OCI-LY7 (cell line): ENCODE data around the gene THTPA. TPM values are rescaled to one million over a fixed set of nuclear protein-coding genes. Genes with fewer than 3 reads are reported as not detected.

Source experiments
- BruUV-seq: library from RNA; stranded (reverse); fragments of 400-500 nt; replicated peaks from 2 replicates; lab custom pipeline; 2021; lab: Mats Ljungman, UMichigan
- CTCF ChIA-PET: fragments of 300-600 bp; sonication (Branson Sonifier 250); formaldehyde crosslinking; loops from one replicate; lab custom pipeline; 2022; ENCODE audit warnings: antibody characterized with exemption; ENCODE audit not compliant: unreplicated experiment; lab: Charles Lee
- POLR2A ChIA-PET: fragments of 300-600 bp; sonication (Branson Sonifier 250); formaldehyde crosslinking; loops from one replicate; lab custom pipeline; 2022; ENCODE audit warnings: antibody characterized with exemption; lab: Charles Lee
- DNase-seq: peaks from one replicate; pipeline ENCODE4 v3.0.0-alpha.2; 2015; ENCODE audit warnings: low spot score
- H2AFZ ChIP-seq: fragments of 200-600 bp; sonication (generic), shearing (Covaris generic); 2 replicates; pipeline ENCODE4 v1.6.1; 2014; ENCODE audit warnings: mild to moderate bottlenecking, antibody characterized with exemption, low read length, moderate library complexity
- H3K27ac ChIP-seq: fragments of 200-600 bp; sonication (generic); 2 replicates; pipeline ENCODE4 v1.5.1; 2014; ENCODE audit warnings: mixed run types, low read depth, mild to moderate bottlenecking, moderate library complexity, low read length, inconsistent platforms; ENCODE audit not compliant: poor library complexity, severe bottlenecking
- H3K36me3 ChIP-seq: fragments of 200-600 bp; sonication (generic); 2 replicates; pipeline ENCODE4 v1.6.1; 2014; ENCODE audit warnings: mild to moderate bottlenecking, antibody characterized with exemption, low read length, moderate library complexity, mixed read lengths; ENCODE audit not compliant: insufficient read depth
- H3K4me1 ChIP-seq: fragments of 200-600 bp; sonication (generic); 2 replicates; pipeline ENCODE4 v1.5.1; 2014; ENCODE audit warnings: mild to moderate bottlenecking, low read length; ENCODE audit not compliant: insufficient read depth, poor library complexity, severe bottlenecking
- H3K4me2 ChIP-seq: fragments of 200-600 bp; sonication (generic); 2 replicates; pipeline ENCODE4 v1.6.1; 2014; ENCODE audit warnings: mild to moderate bottlenecking, low read length
- H3K4me3 ChIP-seq: fragments of 200-600 bp; sonication (generic); 2 replicates; pipeline ENCODE4 v1.5.1; 2014; ENCODE audit warnings: mild to moderate bottlenecking, low read depth, low read length; ENCODE audit not compliant: poor library complexity, severe bottlenecking
- H3K79me2 ChIP-seq: fragments of 200-600 bp; sonication (generic); 2 replicates; pipeline ENCODE4 v1.6.1; 2016; ENCODE audit warnings: low read depth, mild to moderate bottlenecking, low read length, moderate library complexity, mixed read lengths; ENCODE audit not compliant: insufficient read depth
- H3K9me2 ChIP-seq: fragments of 200-600 bp; sonication (generic); 2 replicates; pipeline ENCODE4 v1.6.1; 2016; ENCODE audit warnings: mild to moderate bottlenecking, low read length, mixed read lengths; ENCODE audit not compliant: insufficient read depth
- H3K9me3 ChIP-seq: fragments of 200-600 bp; sonication (generic); 2 replicates; pipeline ENCODE4 v1.6.1; 2014; ENCODE audit warnings: mild to moderate bottlenecking, mixed run types, low read length, mixed read lengths
- H4K20me1 ChIP-seq: fragments of 200-600 bp; sonication (generic); 2 replicates; pipeline ENCODE4 v1.6.1; 2014; ENCODE audit warnings: mild to moderate bottlenecking, antibody characterized with exemption, low read length, moderate library complexity, mixed read lengths; ENCODE audit not compliant: insufficient read depth
- EZH2phosphoT487 ChIP-seq: fragments of 200-600 bp; sonication (generic); IDR thresholded peaks from 2 replicates; pipeline ENCODE4 v1.6.1; 2018; ENCODE audit warnings: low read depth, borderline replicate concordance, mild to moderate bottlenecking, mixed run types, antibody characterized with exemption, low read length, moderate library complexity, mixed read lengths
- intact Hi-C: fragments of 100-400 bp; cut with micrococcal nuclease; formaldehyde crosslinking; loops from one replicate; pipeline ENCODE4 v1.10.0; 2022; ENCODE audit not compliant: unreplicated experiment
- total RNA-seq, 2 experiments: library from RNA; depleted of rRNA in 1 of 2; stranded (reverse); fragments of >200 nt in 1 of 2; shearing (Covaris generic) in 1 of 2; gene quantifications; 2 replicates each; pipeline ENCODE4 v1.2.3, GENCODE V29; 2014 to 2022
- TF ChIP-seq, protein P1 (sequence below): fragments of 200-600 bp; sonication (generic); conservative IDR thresholded peaks from 2 replicates; pipeline ENCODE4 v1.5.1; 2014; ENCODE audit warnings: mild to moderate bottlenecking, antibody characterized with exemption, low read length, moderate library complexity, mixed read lengths

Gene THTPA
- total RNA-seq, 2 experiments from 2014 or later, result 15.4 to 28.6 TPM

DNA sequence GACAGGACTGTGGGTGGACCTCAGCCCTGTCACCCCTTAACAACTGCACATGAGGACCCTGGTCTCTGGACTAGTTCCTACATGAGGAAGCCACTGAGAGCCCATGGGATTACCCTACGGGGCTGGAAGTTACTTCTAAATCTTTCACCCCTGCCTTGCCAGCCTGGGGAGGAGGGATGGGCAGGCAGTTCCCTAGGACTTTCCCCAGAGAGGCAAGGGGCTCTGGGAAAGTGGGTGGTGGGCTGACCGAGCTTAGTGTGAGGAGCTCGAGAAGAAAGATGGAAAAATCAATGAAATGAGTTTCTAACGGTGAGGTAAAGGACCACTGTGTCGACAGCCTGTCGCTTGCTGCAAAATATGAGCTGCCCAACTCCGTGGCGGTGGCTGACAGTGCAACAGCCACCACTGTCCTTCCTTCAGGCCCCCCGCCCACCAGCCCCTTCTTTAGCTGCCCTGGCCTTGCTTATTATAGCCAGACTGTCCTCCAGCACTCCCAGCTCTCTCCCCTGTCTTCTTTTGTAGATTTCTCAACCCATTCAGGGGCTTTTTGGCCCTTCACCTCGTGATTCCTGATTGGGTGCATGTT is 9.5 kb upstream of the THTPA start:
- no peaks in the 10 kb centered on the region for H3K36me3 ChIP-seq
- peaks cover 8% of the 10 kb centered on the region for H3K4me1 ChIP-seq
- H3K4me2 ChIP-seq, result no peak overlapping the region
- DNase-seq, result no peak
- no peak overlapping the region for H3K4me3 ChIP-seq
- ChIA-PET POLR2A (interaction anchor here (1.1 kb wide), 1 partner anchor 9 kb away, joined by 3 read pairs; no protein-coding TSS in a partner anchor), CTCF (interaction anchor here (1.1 kb wide), 1 partner anchor 14 kb away, joined by 3 read pairs; no protein-coding TSS in a partner anchor)
- H4K20me1 ChIP-seq, result no peaks in the 10 kb centered on the region; the same call in 1 of the 2 replicates
- no peak for TF ChIP-seq EZH2phosphoT487
- TF ChIP-seq, protein P1, sequence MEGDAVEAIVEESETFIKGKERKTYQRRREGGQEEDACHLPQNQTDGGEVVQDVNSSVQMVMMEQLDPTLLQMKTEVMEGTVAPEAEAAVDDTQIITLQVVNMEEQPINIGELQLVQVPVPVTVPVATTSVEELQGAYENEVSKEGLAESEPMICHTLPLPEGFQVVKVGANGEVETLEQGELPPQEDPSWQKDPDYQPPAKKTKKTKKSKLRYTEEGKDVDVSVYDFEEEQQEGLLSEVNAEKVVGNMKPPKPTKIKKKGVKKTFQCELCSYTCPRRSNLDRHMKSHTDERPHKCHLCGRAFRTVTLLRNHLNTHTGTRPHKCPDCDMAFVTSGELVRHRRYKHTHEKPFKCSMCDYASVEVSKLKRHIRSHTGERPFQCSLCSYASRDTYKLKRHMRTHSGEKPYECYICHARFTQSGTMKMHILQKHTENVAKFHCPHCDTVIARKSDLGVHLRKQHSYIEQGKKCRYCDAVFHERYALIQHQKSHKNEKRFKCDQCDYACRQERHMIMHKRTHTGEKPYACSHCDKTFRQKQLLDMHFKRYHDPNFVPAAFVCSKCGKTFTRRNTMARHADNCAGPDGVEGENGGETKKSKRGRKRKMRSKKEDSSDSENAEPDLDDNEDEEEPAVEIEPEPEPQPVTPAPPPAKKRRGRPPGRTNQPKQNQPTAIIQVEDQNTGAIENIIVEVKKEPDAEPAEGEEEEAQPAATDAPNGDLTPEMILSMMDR, result no peak
- H3K27ac ChIP-seq, result no peak overlapping the region
- no peaks in the 10 kb centered on the region for H3K9me3 ChIP-seq
- H3K79me2 ChIP-seq, result no peaks in the 10 kb centered on the region
- H2AFZ ChIP-seq, result no peak overlapping the region
- BruUV-seq, result no TSS peak
- no peaks in the 10 kb centered on the region for H3K9me2 ChIP-seq
- intact Hi-C loops, result no loop called here

DNA sequence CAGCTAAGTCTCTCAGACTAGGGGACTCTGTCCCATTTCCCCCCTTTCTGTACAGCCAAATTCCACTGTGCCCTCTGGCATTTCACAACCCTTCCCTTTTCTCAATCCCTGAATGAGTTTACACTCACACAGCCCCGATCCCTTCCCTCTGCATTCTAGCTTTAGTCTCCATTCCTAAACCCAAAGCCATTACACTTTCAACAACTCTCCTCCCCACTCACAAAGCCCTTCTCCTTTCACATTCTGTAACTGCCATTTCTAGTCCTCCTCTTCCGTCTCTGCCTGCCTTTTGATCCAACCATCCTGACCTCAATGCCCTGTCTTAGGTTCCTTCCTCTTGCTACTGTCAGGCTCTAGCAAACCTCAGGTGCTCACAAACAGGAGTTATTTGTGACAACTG is 8.1 kb upstream of the THTPA start:
- Histone ChIP-seq H3K36me3 (no peaks in the 10 kb centered on the region), H4K20me1 (no peaks in the 10 kb centered on the region; the same call in 1 of the 2 replicates), H3K27ac (no peak overlapping the region), H3K4me1 (peaks cover 13% of the 10 kb centered on the region), H3K4me3 (no peak overlapping the region), H2AFZ (no peak overlapping the region), H3K9me3 (no peaks in the 10 kb centered on the region), H3K9me2 (no peaks in the 10 kb centered on the region), H3K79me2 (no peaks in the 10 kb centered on the region), H3K4me2 (no peak overlapping the region)
- POLR2A ChIA-PET, result interaction anchor here (0.6 kb wide), 1 partner anchor 10 kb away, joined by 3 read pairs; no protein-coding TSS in a partner anchor
- CTCF ChIA-PET, result no interaction called here
- intact Hi-C loops, result no loop called here
- TF ChIP-seq, protein P1, result no peak
- no peak for TF ChIP-seq EZH2phosphoT487
- DNase-seq, result no peak
- no TSS peak for BruUV-seq
